ENCODE measurements around the gene ATXN7L1.

- TF ChIP-seq CTCF (IDR thresholded peaks at IDR 0.05) = no peak
- no peak for TF ChIP-seq POLR2A (IDR thresholded peaks at IDR 0.05)
Observed at GRCh38 chr7:105614341-105614840, 262.0 kb downstream of the ATXN7L1 start.

All from esophagus squamous epithelium (tissue), 4 donors.